H7 (cell line): ENCODE results near the gene CAMKK1. TPM values are rescaled to one million over a fixed set of nuclear protein-coding genes. Genes with fewer than 3 reads are reported as not detected.
A peak's percentile ranks its signal among the peaks of the same experiment; 100 is the strongest.

Experiments used
- DNase-seq: peaks from one replicate; pipeline ENCODE4 v3.0.0; 2012
- H3K27me3 ChIP-seq: 2 replicates; pipeline ENCODE4 v1.6.0; 2011; ENCODE audit warnings: mild to moderate bottlenecking, low read length; ENCODE audit not compliant: control insufficient read depth, insufficient read depth
- H3K36me3 ChIP-seq: replicated peaks from 2 replicates; pipeline ENCODE4 v1.5.1; 2011; ENCODE audit warnings: low read length; ENCODE audit not compliant: control insufficient read depth, insufficient read depth
- H3K4me3 ChIP-seq: 2 replicates; pipeline ENCODE4 v1.5.1; 2011; ENCODE audit warnings: low read depth, mild to moderate bottlenecking, control low read depth, low read length, moderate library complexity; ENCODE audit not compliant: insufficient read depth
- total RNA-seq: library from RNA; depleted of rRNA; stranded (reverse); fragments of >200 nt; shearing (Covaris generic); gene quantifications from 2 replicates; pipeline ENCODE4 v1.2.3, GENCODE V29; 2014

CAMKK1 gene
- total RNA-seq, 1 experiment from 2014 or later, result 6.0 TPM

GRCh38 chr17:3895354-3895753 lies 2.5 kb upstream of the CAMKK1 start:
- Histone ChIP-seq H3K27me3 (peaks cover 4% of the 10 kb centered on the region), H3K36me3 (no peaks in the 10 kb centered on the region), H3K4me3 (no peak overlapping the region)
- no peak for DNase-seq

DNA sequence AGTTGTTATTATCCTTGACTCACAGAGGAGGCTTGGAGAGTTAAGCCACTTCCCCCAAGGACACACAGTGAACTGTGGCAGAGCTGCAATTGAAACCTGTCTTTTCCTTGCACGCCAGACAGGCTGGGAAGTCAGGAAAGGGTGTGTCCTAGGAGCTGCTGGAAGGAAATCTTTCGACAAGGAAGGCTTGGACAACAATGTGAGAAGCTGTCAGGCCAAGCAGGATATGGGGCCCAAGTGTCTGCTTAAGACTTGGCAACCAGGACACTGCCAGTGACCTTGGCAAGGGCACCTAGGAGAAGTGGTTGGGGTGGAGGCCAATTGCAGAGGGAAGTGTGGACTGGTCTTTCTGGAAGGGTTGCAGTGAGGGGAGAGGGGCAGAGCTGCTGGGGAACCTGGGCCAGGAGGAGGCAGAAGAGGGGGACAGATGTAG lies 2.1 kb upstream of the CAMKK1 start:
- Histone ChIP-seq H3K27me3 (peaks cover 4% of the 10 kb centered on the region), H3K36me3 (no peaks in the 10 kb centered on the region), H3K4me3 (no peak overlapping the region)
- DNase-seq, result no peak

DNA sequence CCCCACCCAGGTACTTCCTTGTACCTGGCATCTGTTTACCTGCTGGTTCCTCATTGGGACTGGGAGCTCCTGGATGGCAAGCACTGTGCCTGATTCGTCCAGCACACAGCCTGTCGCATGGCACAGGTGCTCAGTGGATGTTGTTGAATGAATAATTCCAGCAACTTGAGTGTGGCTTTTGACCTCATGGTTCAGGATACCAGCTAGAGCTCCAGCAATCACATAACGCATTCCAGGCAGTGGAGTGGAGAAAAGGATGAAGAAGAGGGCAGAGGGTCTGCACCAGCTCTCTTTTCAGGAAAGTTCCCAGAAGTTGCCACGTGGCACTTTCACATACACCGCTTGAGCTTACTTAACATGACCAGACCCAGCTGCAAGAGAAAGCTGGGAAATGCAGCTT lies 1.3 kb upstream of the CAMKK1 start:
- Histone ChIP-seq H3K27me3 (peaks cover 4% of the 10 kb centered on the region), H3K4me3 (no peak overlapping the region), H3K36me3 (no peaks in the 10 kb centered on the region)
- DNase-seq, result no peak

- H3K36me3 ChIP-seq, result no peaks in the 10 kb centered on the region
- peak overlapping the region; percentile 60 for H3K4me3 ChIP-seq
These were observed 865 bp upstream of the CAMKK1 start for GRCh38 chr17:3893720-3894116.

GRCh38 chr17:3892095-3892998 lies 506 bp downstream of the CAMKK1 start:
- Histone ChIP-seq H3K36me3 (no peaks in the 10 kb centered on the region), H3K27me3 (peaks cover 4% of the 10 kb centered on the region), H3K4me3 (peak overlapping the region; percentile 86)
- DNase-seq, result peak; percentile 93

More at GRCh38 chr17:3893720-3894116, 865 bp upstream of the CAMKK1 start:
- no peak for DNase-seq
- H3K27me3 ChIP-seq, result peaks cover 4% of the 10 kb centered on the region

GRCh38 chr17:3891626-3892094 lies 1.2 kb downstream of the CAMKK1 start:
- H3K4me3 ChIP-seq, result peak overlapping the region; percentile 86
- peaks cover 4% of the 10 kb centered on the region for H3K27me3 ChIP-seq
- DNase-seq, result no peak
- H3K36me3 ChIP-seq, result no peaks in the 10 kb centered on the region

DNA sequence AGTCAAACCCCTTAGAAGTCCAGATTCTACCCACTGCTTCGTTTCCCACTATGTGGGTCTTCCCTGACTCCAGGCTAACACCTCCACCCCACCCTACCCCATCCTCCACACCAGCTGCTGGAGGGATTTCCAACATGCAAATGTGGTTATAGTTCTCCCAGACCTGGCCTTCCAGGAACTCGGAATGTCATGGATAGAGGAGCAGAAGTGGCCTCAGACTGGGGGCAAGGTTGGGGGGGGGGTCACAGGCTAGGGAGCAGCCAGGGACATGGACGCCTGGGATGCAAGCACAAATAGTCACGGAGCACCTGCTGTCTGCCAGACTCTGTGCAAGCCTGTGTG lies 2.0 kb downstream of the CAMKK1 start:
- Histone ChIP-seq H3K27me3 (peaks cover 4% of the 10 kb centered on the region), H3K4me3 (no peak overlapping the region), H3K36me3 (no peaks in the 10 kb centered on the region)
- no peak for DNase-seq

DNA sequence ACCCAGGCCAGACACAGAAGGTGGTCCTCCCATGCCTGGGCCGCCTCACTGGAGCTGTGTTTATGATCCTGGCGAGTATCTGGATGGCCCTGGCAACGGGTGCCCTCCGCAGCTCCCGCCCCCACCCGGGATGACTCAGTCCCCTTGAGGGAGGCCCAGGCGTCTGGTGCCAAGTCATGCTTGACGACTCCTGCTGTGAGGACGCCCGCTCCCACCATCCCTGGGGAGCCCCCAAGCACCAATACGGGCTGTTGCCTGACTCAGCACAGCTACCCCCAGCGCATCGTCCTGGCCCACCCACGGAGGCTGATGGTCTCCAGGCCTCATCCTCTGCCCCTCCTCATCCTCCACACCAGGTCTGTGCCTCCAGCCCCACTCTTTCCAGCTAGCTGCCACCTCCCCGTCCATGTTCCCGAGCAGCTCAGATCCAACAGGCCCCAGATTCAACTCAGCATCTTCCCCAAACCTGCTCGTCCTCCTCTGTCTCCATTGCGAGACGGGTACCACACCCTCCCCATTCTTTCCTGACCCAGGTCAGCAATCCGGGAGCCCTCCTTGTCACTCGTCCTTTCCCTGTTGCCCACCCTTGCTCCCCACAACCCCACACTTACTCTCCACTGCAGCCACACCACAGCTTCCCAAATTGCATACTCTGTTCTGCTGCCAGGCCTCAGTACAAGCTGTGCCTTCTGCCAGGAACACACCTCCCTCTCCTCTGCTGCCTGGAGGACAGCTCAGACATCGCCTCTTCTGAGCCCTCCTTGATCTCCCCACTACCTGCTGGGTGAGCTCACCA lies 2.6 kb downstream of the CAMKK1 start:
- DNase-seq, result no peak
- Histone ChIP-seq H3K27me3 (peaks cover 4% of the 10 kb centered on the region), H3K4me3 (no peak overlapping the region), H3K36me3 (no peaks in the 10 kb centered on the region)

- no peak for DNase-seq
- Histone ChIP-seq H3K4me3 (no peak overlapping the region), H3K36me3 (peaks cover 4% of the 10 kb centered on the region; the same call in 1 of the 2 replicates), H3K27me3 (peaks cover 4% of the 10 kb centered on the region)
These were observed 3.4 kb downstream of the CAMKK1 start for GRCh38 chr17:3889325-3890012.

DNA sequence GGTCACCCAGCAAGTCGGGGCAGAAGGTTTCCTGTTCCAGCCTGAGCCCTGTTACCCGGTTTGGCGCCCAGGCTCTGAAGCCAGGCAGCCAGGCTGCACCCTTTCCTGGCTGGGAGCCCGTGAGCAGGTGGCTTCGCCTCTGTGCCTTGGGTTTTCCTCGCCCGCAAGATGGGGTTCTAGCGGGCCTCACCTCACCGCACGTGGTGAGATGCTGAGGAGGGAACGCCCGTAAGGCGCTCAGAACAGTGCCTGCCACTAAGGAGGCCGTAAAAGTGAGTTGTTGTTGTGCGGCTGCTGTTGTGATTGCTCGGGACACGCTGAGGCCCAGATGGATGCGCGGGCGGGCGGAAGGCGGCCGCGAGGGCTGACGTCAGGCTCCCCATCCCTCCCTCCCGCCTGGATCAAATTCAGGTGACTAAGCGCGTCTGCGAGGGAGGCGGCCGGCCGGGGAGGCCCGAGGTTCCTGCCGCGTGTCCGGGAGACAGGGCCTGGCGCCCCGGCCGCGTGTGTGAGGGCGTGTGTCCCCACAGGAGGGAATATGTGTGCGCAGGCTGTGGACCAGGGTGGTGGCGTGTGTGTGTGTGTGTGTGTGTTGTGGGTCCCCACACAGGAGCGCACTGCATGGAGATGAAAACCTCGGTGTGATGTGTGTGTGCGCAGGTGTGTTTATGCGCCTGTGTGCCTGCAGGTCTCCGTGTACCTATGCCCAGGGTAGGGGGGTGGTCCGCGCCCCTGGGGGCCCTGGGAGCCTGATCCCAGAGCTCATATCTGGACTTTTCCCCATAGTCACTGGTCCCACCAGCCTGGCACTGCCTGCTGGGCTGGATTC lies 4.3 kb downstream of the CAMKK1 start:
- Histone ChIP-seq H3K4me3 (no peak overlapping the region), H3K36me3 (peaks cover 4% of the 10 kb centered on the region; the same call in 1 of the 2 replicates), H3K27me3 (peaks cover 4% of the 10 kb centered on the region)
- DNase-seq, result peak; percentile 92

- Histone ChIP-seq H3K27me3 (peaks cover 4% of the 10 kb centered on the region), H3K36me3 (peaks cover 4% of the 10 kb centered on the region; the same call in 1 of the 2 replicates), H3K4me3 (no peak overlapping the region)
- DNase-seq, result no peak
These were observed 5.0 kb downstream of the CAMKK1 start for GRCh38 chr17:3887804-3888203.

DNA sequence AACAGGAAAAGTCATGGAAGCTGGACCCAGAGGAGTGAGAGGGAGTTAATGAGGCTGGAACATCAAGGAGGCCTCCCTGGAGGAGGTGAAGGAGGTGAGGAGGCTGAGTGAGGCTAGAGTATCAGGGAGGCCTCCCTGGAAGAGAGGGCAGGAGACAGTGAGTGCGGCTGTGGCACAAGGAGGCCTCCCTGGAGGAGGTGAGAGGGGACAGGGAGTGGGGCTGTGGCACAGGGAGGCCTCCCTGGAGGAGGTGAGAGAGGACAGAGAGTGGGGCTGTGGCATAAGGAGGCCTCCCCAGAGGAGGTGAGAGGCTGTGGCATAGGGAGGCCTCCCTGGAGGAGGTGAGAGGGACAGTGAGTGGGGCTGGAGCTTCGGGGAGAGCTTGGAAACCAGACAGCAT lies 5.5 kb downstream of the CAMKK1 start:
- Histone ChIP-seq H3K36me3 (peaks cover 4% of the 10 kb centered on the region; the same call in 1 of the 2 replicates), H3K4me3 (no peak overlapping the region), H3K27me3 (peaks cover 4% of the 10 kb centered on the region)
- DNase-seq, result no peak

DNA sequence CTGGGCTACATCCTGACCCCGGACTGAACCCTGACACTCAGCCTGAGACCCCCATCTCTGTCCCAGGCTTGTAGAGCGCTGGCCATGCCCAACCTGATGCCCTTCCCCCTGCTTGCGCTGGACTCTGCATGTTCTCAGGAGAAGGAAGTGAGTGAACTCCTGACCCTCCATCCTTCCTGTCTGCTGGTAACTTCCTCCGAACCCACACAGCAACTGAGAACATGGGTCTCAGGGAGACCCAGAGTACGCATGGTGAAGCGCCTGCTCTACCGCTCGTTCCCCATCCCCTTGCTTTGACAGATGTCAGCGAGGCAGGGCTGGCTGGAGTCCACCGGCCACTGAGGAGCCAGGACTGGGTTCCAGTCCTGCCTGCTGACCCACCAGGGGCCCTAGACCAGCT lies 6.1 kb downstream of the CAMKK1 start:
- Histone ChIP-seq H3K4me3 (no peak overlapping the region), H3K27me3 (peaks cover 2% of the 10 kb centered on the region; the same call in 1 of the 2 replicates), H3K36me3 (peaks cover 4% of the 10 kb centered on the region; the same call in 1 of the 2 replicates)
- DNase-seq, result no peak
